T-helper 1 cell treated with Interleukin-12 subunit alpha and Interleukin-12 subunit beta and Interleukin-4 antibody, amounts not matched to agents 30 ng/mL and 1 ng/mL, for 36 hours (primary cell): ENCODE results near the gene COASY. TPM values are rescaled to one million over a fixed set of nuclear protein-coding genes. Genes with fewer than 3 reads are reported as not detected.
"Not testable (repeated sequence)": the region's sequence is repeated elsewhere in the genome, so short reads cannot be mapped to it uniquely, and the experiment has no call there.

Source experiments
- intact Hi-C: fragments of 100-400 bp; cut with micrococcal nuclease; formaldehyde crosslinking; loops from one replicate; pipeline ENCODE4 v1.15.1; 2024
- total RNA-seq: library from RNA; stranded (reverse); gene quantifications from 2 replicates; pipeline ENCODE4 v1.2.3, GENCODE V29; 2022

COASY gene
- total RNA-seq, 1 donor from 2014 or later, result 74.3 TPM

DNA sequence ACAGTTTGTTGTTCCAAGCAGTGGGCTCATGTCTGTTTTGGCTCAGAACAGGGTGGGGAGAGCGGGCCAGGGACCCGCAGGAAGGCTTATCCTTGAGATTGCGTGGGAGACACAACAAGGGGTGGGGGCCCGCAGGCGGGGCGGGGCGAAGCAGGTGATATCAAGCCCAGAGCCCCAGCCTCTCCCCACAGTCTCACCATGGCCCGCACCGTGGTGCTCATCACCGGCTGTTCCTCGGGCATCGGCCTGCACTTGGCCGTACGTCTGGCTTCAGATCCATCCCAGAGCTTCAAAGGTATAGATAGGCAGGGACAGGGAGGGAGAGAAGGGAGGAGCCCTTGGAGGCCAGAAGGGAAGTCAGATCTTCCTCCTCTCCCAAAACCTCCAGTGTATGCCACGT, 9.2 kb upstream of the COASY start, which contains the start of gene HSD17B1:
Gene HSD17B1, plus strand, starts transcription at position 188 of the 400 bp plus-strand sequence. Its CDS starts 11 bp downstream, at position 199.
- intact Hi-C loops, result not testable (repeated sequence)

DNA sequence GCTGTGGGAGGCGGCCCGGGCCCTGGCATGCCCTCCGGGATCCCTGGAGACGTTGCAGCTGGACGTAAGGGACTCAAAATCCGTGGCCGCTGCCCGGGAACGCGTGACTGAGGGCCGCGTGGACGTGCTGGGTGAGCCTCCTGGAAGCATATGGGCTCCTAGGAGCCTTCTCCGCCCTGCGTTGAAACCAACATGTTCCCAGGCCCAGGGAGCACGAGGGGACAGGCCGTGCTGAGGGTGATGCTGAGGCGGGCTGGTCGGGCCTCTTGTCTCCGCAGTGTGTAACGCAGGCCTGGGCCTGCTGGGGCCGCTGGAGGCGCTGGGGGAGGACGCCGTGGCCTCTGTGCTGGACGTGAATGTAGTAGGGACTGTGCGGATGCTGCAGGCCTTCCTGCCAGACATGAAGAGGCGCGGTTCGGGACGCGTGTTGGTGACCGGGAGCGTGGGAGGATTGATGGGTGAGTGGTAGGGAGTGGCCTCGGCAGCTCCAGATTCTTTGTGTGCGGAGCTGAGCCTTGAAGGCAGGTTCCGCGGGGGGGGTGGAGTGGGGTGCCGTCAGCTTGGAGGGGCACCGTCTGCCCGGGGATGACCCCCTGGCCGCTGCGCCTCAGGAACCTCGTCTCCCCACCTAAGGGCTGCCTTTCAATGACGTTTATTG, 8.7 kb upstream of the COASY start:
- intact Hi-C loops, result no loop called here

DNA sequence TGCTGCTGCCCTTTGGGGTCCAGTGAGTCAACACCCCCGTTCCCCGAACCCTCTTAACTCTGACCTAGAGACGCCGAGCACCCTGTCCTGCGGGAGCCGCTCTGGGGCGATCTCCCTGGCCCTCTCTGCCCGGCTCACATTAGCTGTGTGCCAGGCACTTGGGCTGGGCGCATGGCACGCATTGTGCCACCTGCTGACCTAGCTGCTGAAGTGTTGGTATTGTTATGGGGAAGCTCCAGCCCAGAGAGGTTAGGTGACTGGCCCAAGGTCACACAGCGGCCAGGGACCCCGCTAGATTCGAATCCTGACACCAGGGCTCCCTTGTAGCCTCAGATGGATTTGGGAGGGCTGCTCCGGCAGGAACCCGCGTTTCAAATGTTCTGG, 8.1 kb upstream of the COASY start:
- intact Hi-C loops, result loop anchor here (1.0 kb wide), 1 partner anchor 8 kb away; the partner anchor contains the start of gene COASY

DNA sequence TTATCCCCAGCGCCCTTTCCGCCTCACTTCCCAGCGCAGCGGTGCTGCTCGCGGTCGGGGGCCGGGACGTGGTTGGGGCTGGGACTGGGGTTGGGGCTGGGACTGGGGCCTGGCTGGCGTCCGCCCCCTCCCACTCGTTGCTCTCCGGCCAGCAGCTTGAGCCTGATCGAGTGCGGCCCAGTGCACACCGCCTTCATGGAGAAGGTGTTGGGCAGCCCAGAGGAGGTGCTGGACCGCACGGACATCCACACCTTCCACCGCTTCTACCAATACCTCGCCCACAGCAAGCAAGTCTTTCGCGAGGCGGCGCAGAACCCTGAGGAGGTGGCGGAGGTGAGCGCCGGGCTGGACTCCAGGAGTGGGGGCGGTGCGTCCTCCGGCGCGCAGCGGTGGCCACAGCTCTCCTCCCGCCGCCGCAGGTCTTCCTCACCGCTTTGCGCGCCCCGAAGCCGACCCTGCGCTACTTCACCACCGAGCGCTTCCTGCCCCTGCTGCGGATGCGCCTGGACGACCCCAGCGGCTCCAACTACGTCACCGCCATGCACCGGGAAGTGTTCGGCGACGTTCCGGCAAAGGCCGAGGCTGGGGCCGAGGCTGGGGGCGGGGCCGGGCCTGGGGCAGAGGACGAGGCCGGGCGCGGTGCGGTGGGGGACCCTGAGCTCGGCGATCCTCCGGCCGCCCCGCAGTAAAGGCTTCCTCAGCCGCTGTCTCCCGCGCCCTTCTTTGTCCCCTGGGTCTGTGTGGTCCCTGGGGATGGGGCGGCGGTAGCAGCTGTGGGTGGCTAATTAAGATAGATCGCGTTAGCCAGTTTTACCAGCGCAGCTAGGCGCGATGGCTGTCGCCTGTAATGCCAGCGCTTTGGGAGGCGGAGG, 7.5 kb upstream of the COASY start:
- intact Hi-C loops, result loop anchor here (1.0 kb wide), 1 partner anchor 8 kb away; the partner anchor contains the start of gene COASY

DNA sequence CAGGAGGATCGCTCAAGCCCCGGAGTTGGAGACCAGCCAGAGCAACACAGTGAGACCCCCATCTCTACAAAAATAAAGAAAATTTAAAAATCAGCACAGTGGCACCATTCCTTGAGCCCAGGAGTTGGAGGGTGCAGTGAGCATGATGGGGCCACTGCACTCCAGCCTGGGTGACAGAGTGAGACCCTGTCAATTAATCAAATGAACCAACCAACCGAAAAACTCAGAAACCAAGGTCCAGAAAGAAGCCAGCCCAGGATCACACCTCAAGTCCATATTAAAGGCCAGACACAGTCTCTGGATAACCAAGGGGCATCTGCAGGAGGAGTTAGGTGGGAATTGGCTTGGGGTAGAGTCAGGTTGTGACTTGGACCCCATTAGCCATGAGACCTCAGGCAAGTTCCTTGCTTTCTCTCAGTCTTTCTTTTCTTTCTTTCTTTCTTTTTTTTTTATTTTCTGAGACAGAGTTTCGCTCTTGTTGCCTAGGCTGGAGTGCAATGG, 6.8 kb upstream of the COASY start:
- intact Hi-C loops, result no loop called here

GRCh38 chr17:42555961-42556617, 5.9 kb upstream of the COASY start:
- intact Hi-C loops, result not testable (repeated sequence)

DNA sequence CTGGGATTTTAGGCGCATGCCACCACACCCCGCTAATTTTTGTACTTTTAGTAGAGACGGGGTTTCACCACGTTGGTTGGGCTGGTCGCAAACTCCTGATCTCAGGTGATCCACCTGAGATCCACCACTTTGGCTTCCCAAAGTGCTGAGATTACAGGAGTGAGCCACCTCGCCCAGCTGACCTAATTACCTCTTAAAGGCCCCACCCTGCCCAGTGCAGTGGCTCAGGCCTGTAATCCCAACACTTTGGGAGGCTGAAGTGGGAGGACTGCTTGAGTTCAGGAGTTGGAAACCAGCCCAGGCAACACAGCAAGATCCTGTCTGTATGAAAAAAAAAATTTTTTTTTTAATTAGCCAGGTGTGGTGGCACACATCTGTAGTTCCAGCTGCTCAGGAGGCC, 2.9 kb upstream of the COASY start:
- intact Hi-C loops, result no loop called here

- intact Hi-C loops, result loop anchor here (10.0 kb wide), 1 partner anchor 925 kb away; the partner anchor contains the start of gene DHX8
These were observed 1.7 kb upstream of the COASY start for GRCh38 chr17:42560246-42560645.

- intact Hi-C loops, result loop anchor here (1.0 to 10.0 kb wide), 4 partner anchors 8 to 922 kb away; partner anchors contain the start of genes DHX8, PSMC3IP, RETREG3 and TUBG1
These were observed 617 bp downstream of the COASY start for GRCh38 chr17:42562388-42563142.

- intact Hi-C loops, result loop anchor here (2.0 to 10.0 kb wide), 2 partner anchors 14 to 922 kb away; partner anchors contain the start of genes DHX8 and PSMC3IP
These were observed 1.2 kb downstream of the COASY start for GRCh38 chr17:42563143-42563509.

- intact Hi-C loops, result loop anchor here (2.0 to 10.0 kb wide), 2 partner anchors 13 to 921 kb away; partner anchors contain the start of genes DHX8 and PSMC3IP
These were observed 1.6 kb downstream of the COASY start for GRCh38 chr17:42563543-42563942.

DNA sequence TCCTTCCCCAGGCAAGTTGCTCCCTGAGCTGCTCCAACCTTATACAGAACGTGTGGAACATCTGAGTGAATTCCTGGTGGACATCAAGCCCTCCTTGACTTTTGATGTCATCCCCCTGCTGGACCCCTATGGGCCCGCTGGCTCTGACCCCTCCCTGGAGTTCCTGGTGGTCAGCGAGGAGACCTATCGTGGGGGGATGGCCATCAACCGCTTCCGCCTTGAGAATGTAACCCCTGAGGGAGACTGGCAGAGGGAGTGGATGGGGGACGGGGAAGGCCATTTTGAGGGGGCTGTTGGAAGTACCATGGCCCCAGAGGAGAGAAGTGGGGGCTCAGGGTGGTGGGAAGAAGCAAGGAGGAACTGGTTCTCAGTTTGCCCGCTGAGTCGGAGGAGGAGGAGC, 2.0 kb downstream of the COASY start:
- intact Hi-C loops, result loop anchor here (2.0 to 10.0 kb wide), 2 partner anchors 13 to 921 kb away; partner anchors contain the start of genes DHX8 and PSMC3IP

- intact Hi-C loops, result loop anchor here (10.0 kb wide), 1 partner anchor 920 kb away; the partner anchor contains the start of gene DHX8
These were observed 3.0 kb downstream of the COASY start for GRCh38 chr17:42564815-42565522.

- intact Hi-C loops, result loop anchor here (10.0 kb wide), 1 partner anchor 919 kb away; the partner anchor contains the start of gene DHX8
These were observed 3.7 kb downstream of the COASY start for GRCh38 chr17:42565523-42566214.

- intact Hi-C loops, result loop anchor here (10.0 kb wide), 1 partner anchor 918 kb away; the partner anchor contains the start of gene DHX8
These were observed 4.4 kb downstream of the COASY start for GRCh38 chr17:42566215-42566882.

DNA sequence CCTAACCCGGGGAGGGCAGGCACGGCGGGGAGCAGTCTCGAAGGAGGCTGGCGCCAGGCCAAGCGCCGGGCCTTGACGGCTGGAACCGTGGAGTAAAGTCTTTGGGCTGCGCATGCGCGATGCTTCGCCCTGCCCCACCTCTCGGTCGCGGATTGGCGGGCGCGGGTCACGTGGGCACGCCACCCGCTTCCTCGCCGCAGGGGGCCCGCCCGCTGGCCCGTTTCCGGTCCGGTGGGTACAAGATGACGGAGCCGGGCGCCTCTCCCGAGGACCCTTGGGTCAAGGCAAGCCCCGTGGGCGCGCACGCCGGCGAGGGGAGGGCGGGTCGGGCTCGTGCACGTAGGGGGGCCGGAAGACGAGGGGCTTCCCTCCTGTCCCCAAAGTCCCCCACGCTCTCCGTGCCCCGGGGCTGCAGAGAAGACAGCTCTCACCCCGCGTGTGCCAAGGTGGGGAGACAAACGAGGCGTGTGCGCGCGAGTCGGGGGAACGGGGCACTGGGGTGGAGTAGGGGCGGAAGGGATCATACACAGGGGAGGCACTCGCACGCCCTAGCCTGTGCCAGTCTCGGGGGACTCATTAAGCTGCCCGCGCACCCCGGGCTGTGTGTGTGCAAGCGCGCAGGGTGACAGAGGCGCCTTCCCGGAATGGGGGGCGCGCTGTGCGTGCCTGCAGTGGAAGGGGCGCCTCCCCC, 5.1 kb downstream of the COASY start, which contains the start of gene MLX:
Gene MLX, plus strand, starts transcription at position 218 of the 691 bp plus-strand sequence. Its CDS starts 25 bp downstream, at position 243.
- intact Hi-C loops, result loop anchor here (1.0 to 10.0 kb wide), 3 partner anchors 10 to 918 kb away; partner anchors contain the start of genes DHX8, PSMC3IP, RETREG3 and TUBG1
